Natural killer cell (primary cell): ENCODE data around the gene MED27. TPM values are rescaled to one million over a fixed set of nuclear protein-coding genes. Genes with fewer than 3 reads are reported as not detected.

Source experiments
- ATAC-seq, 3 donors: fragments of 150-1000 bp in 2 of 3; fragments of 200-7000 bp in 1 of 3; cut with Tn5 transposase; 1 replicate in 1 of 3; 2 replicates in 2 of 3; pipeline ENCODE4 v1.10.0; 2021; ENCODE audit warnings: mild to moderate bottlenecking in 2 of 3, moderate library complexity in 2 of 3
- DNase-seq, 2 donors: peaks; one replicate each; pipeline versions ENCODE4 v3.0.0 to v3.0.0-alpha.2; 2013 to 2021; ENCODE audit warnings: mixed read lengths in 1 of 2
- H3K27ac ChIP-seq: one replicate; pipeline ENCODE4 v1.5.1; 2013; ENCODE audit warnings: mild to moderate bottlenecking, low read length
- H3K27me3 ChIP-seq: one replicate; pipeline ENCODE4 v1.6.1; 2013; ENCODE audit warnings: low read length; ENCODE audit not compliant: control insufficient read depth, insufficient read depth
- H3K36me3 ChIP-seq: one replicate; pipeline ENCODE4 v1.6.1; 2013; ENCODE audit warnings: low read length; ENCODE audit not compliant: control insufficient read depth, insufficient read depth
- H3K4me1 ChIP-seq: one replicate; pipeline ENCODE4 v1.6.1; 2013; ENCODE audit warnings: low read length; ENCODE audit not compliant: control insufficient read depth, insufficient read depth
- H3K4me3 ChIP-seq: one replicate; pipeline ENCODE4 v1.5.1; 2013; ENCODE audit warnings: low read length
- H3K9me3 ChIP-seq: one replicate; pipeline ENCODE4 v1.6.1; 2013; ENCODE audit warnings: low read length; ENCODE audit not compliant: control insufficient read depth, insufficient read depth
- H3K27ac Mint-ChIP-seq, 2 donors: one replicate each; pipeline ENCODE4 v1.8.0; 2022; ENCODE audit warnings: mild to moderate bottlenecking in 2 of 2, mixed read lengths in 2 of 2, moderate library complexity in 1 of 2
- H3K27me3 Mint-ChIP-seq, 2 donors: one replicate each; pipeline ENCODE4 v1.8.0; 2022; ENCODE audit warnings: low read depth in 2 of 2, mixed read lengths in 2 of 2
- H3K36me3 Mint-ChIP-seq: one replicate; pipeline ENCODE4 v1.8.0; 2022; ENCODE audit warnings: mixed read lengths
- H3K4me1 Mint-ChIP-seq, 2 donors: one replicate each; pipeline ENCODE4 v1.8.0; 2022; ENCODE audit warnings: mixed read lengths in 2 of 2
- H3K4me3 Mint-ChIP-seq: one replicate; pipeline ENCODE4 v1.8.0; 2022; ENCODE audit warnings: mild to moderate bottlenecking, moderate library complexity, mixed read lengths
- H3K9me3 Mint-ChIP-seq, 2 donors: one replicate each; pipeline ENCODE4 v1.8.0; 2022; ENCODE audit warnings: mixed read lengths in 2 of 2
- CTCF ChIP-seq: fragments of 200-600 bp; IDR thresholded peaks from one replicate; pipeline ENCODE4 v1.8.0; 2022; ENCODE audit warnings: antibody characterized with exemption
- WGBS: methylation state at CpG from one replicate; pipeline ENCODE4 v1.1.7; 2013; ENCODE audit warnings: missing lambda C conversion rate; ENCODE audit not compliant: insufficient coverage; 5-methylcytosine and 5-hydroxymethylcytosine counted together
- intact Hi-C: fragments of 100-400 bp; cut with micrococcal nuclease; formaldehyde crosslinking; loops from one replicate; pipeline ENCODE4 v1.14.2; 2022
- total RNA-seq, 4 donors: library from RNA; stranded (reverse); fragments of 120-200 nt in 1 of 4; gene quantifications; one replicate each; pipeline versions ENCODE4 v1.2.3 to v1.2.4, GENCODE V29; 2013 to 2022

Gene MED27
- total RNA-seq, 3 donors from 2014 or later (not counting 1 experiment from before 2014, with no cell fraction given): 24.4 to 27.3 (median 26.9) TPM

GRCh38 chr9:132026932-132027585 is 52.6 kb downstream of the MED27 start:
- H3K27ac Mint-ChIP-seq: no peak overlapping the region
- Histone ChIP-seq H3K27me3 (no peaks in the 10 kb centered on the region), H3K27ac (no peak overlapping the region), H3K36me3 (no peaks in the 10 kb centered on the region), H3K4me3 (no peak overlapping the region), H3K4me1 (peaks cover 11% of the 10 kb centered on the region), H3K9me3 (no peaks in the 10 kb centered on the region)
- intact Hi-C loops: no loop called here
- H3K4me1 Mint-ChIP-seq: peaks cover 50 to 53% of the 10 kb centered on the region in 2 donors
- DNase-seq: no peak
- no peak for ATAC-seq
- H3K36me3 Mint-ChIP-seq: no peaks in the 10 kb centered on the region
- H3K4me3 Mint-ChIP-seq: no peak overlapping the region
- no peaks in the 10 kb centered on the region for H3K9me3 Mint-ChIP-seq
- no peaks in the 10 kb centered on the region for H3K27me3 Mint-ChIP-seq
- WGBS: 97% methylated on average over 12 of the region's 12 CpGs
- TF ChIP-seq CTCF: no peak

GRCh38 chr9:132025766-132026165 is 53.9 kb downstream of the MED27 start:
- ATAC-seq: no peak
- H3K4me1 ChIP-seq: peaks cover under 1% of the 10 kb centered on the region
- intact Hi-C loops: no loop called here
- peaks cover 48 to 53% of the 10 kb centered on the region in 2 donors for H3K4me1 Mint-ChIP-seq
- no peak for TF ChIP-seq CTCF
- no peak overlapping the region for H3K27ac Mint-ChIP-seq
- H3K4me3 Mint-ChIP-seq: no peak overlapping the region
- H3K9me3 ChIP-seq: no peaks in the 10 kb centered on the region
- no peaks in the 10 kb centered on the region for H3K27me3 Mint-ChIP-seq
- no peak for DNase-seq
- H3K36me3 ChIP-seq: no peaks in the 10 kb centered on the region
- H3K9me3 Mint-ChIP-seq: no peaks in the 10 kb centered on the region
- H3K27ac ChIP-seq: no peak overlapping the region
- H3K36me3 Mint-ChIP-seq: no peaks in the 10 kb centered on the region
- 100% methylated on average over 3 of the region's 3 CpGs for WGBS
- H3K27me3 ChIP-seq: no peaks in the 10 kb centered on the region
- no peak overlapping the region for H3K4me3 ChIP-seq

GRCh38 chr9:132024589-132024988 is 55.1 kb downstream of the MED27 start:
- no peak overlapping the region for H3K4me3 Mint-ChIP-seq
- peaks cover 43 to 50% of the 10 kb centered on the region in 2 donors for H3K4me1 Mint-ChIP-seq
- intact Hi-C loops: no loop called here
- DNase-seq (no peak), ATAC-seq (no peak)
- no peak for TF ChIP-seq CTCF
- H3K27ac ChIP-seq: no peak overlapping the region
- H3K36me3 Mint-ChIP-seq: no peaks in the 10 kb centered on the region
- no peaks in the 10 kb centered on the region for H3K36me3 ChIP-seq
- no peaks in the 10 kb centered on the region for H3K27me3 ChIP-seq
- H3K4me1 ChIP-seq: no peaks in the 10 kb centered on the region
- no peaks in the 10 kb centered on the region for H3K9me3 ChIP-seq
- H3K4me3 ChIP-seq: no peak overlapping the region
- no peaks in the 10 kb centered on the region for H3K27me3 Mint-ChIP-seq
- H3K27ac Mint-ChIP-seq: no peak overlapping the region
- 100% methylated on average over 6 of the region's 7 CpGs for WGBS
- no peaks in the 10 kb centered on the region for H3K9me3 Mint-ChIP-seq
